ENCODE measurements around the gene NBAS. TPM values are rescaled to one million over a fixed set of nuclear protein-coding genes. Genes with fewer than 3 reads are reported as not detected.

NBAS gene
- total RNA-seq, 1 experiment from 2014 or later: 32.5 TPM

GRCh38 chr2:15201009-15201408 is 360.1 kb downstream of the NBAS start:
- Histone ChIP-seq H2BK20ac (ENCODE audit: low read depth, low read length, poor library complexity, severe bottlenecking) (no peak overlapping the region), H3K27ac (ENCODE audit: insufficient read length, low read depth, low read length) (no peak overlapping the region), H3T11ph (ENCODE audit: low read length) (no peak overlapping the region), H3K27me3 (ENCODE audit: insufficient read depth, low read length) (no peaks in the 10 kb centered on the region), H4K20me1 (ENCODE audit: control insufficient read depth, insufficient read depth, insufficient read length) (no peaks in the 10 kb centered on the region), H3K4me2 (ENCODE audit: insufficient read depth, insufficient read length, low read length) (no peak overlapping the region), H3K79me2 (ENCODE audit: insufficient read depth, low read length) (no peaks in the 10 kb centered on the region), H3K9me3 (ENCODE audit: control insufficient read depth, low read depth, low read length) (no peaks in the 10 kb centered on the region), H2BK15ac (ENCODE audit: low read depth, low read length) (no peak overlapping the region), H3K18ac (ENCODE audit: insufficient read length, low read depth, low read length) (no peak overlapping the region), H3K79me1 (ENCODE audit: insufficient read depth, low read depth, low read length, poor library complexity, severe bottlenecking) (no peaks in the 10 kb centered on the region), H2BK120ac (ENCODE audit: low read depth, low read length, poor library complexity, severe bottlenecking) (no peak overlapping the region), H3K23ac (ENCODE audit: insufficient read length, low read depth, low read length) (no peak overlapping the region), H2BK5ac (ENCODE audit: insufficient read length, low read length) (no peak overlapping the region), H2AK5ac (ENCODE audit: insufficient read length, low read length) (no peak overlapping the region), H3K56ac (ENCODE audit: insufficient read length, low read depth, low read length) (no peak overlapping the region), H3K4ac (ENCODE audit: low read depth, low read length) (no peak overlapping the region), H3K9ac (ENCODE audit: extremely low read depth, insufficient read length, low read length) (no peak overlapping the region), H3K14ac (ENCODE audit: insufficient read depth, low read length) (no peak overlapping the region), H3K4me1 (ENCODE audit: insufficient read depth, low read length) (no peaks in the 10 kb centered on the region), H4K91ac (ENCODE audit: insufficient read length, low read depth, low read length) (no peak overlapping the region), H3K23me2 (ENCODE audit: insufficient read length, low read depth, low read length, poor library complexity, severe bottlenecking) (no peaks in the 10 kb centered on the region), H4K8ac (replicated peaks; ENCODE audit: insufficient read length, low read depth, low read length) (no peak overlapping the region), H2BK12ac (ENCODE audit: insufficient read length, low read depth, low read length) (no peak overlapping the region), H4K5ac (ENCODE audit: insufficient read length, low read depth, low read length) (no peak overlapping the region), H2AFZ (ENCODE audit: low read length) (no peak overlapping the region)
- Mint-ChIP-seq H3K27me3 (ENCODE audit: low read depth) (no peaks in the 10 kb centered on the region), H3K27ac (no peak overlapping the region), H3K9me3 (no peaks in the 10 kb centered on the region; a peak in 1 of 5 replicates), H3K4me3 (no peak overlapping the region), H3K36me3 (ENCODE audit: insufficient read depth in 1 of 3, low read depth in 3 of 3) (peaks cover 3 to 4% (median 4%) of the 10 kb centered on the region in 3 experiments; a peak in 3 of 7 replicates), H3K4me1 (no peaks in the 10 kb centered on the region)
- WGBS (ENCODE audit: extremely low coverage, insufficient read length, low lambda C conversion rate): no CpG with 5 or more reads among the region's 1 CpG
- no peak for DNase-seq
- TF ChIP-seq CTCF (conservative IDR thresholded peaks at IDR 0.05): no peak
